HCT116 (cell line): Measurements from ENCODE around the gene DPYSL4. TPM values are rescaled to one million over a fixed set of nuclear protein-coding genes. Genes with fewer than 3 reads are reported as not detected.

ENCODE experiments used
- ATAC-seq: fragments of 200-7000 bp; cut with Tn5 transposase; 2 replicates; pipeline ENCODE4 v1.9.1; 2020; ENCODE audit warnings: mild to moderate bottlenecking, moderate library complexity
- BruUV-seq: library from RNA; stranded (reverse); fragments of 400-500 nt; replicated peaks from 2 replicates; lab custom pipeline; 2021; lab: Mats Ljungman, UMichigan
- CTCF ChIA-PET: fragments of 300-600 bp; sonication (Branson Sonifier 250); formaldehyde crosslinking; loops from one replicate; lab custom pipeline; 2021; ENCODE audit warnings: antibody characterized with exemption; lab: Charles Lee
- POLR2A ChIA-PET: fragments of 300-600, 350-600 bp; sonication (Branson Sonifier 250); formaldehyde crosslinking; loops from one replicate; lab custom pipeline; 2021; ENCODE audit warnings: antibody characterized with exemption; lab: Charles Lee
- RAD21 ChIA-PET, 2 experiments: fragments of 300-600 bp; sonication (Branson Sonifier 250); formaldehyde crosslinking; loops; one replicate each; lab custom pipeline; 2023; ENCODE audit warnings: low total read pairs in 2 of 2; ENCODE audit not compliant: uncharacterized antibody in 2 of 2, unreplicated experiment in 2 of 2, low non-redundant PET in 1 of 2; lab: Charles Lee
- DNase-seq: peaks from one replicate; pipeline ENCODE4 v3.0.0-alpha.2; 2010; ENCODE audit warnings: low read depth, low spot score
- H2AFZ ChIP-seq: fragments of 200-600 bp; shearing (Covaris generic), sonication (generic); 2 replicates; pipeline ENCODE4 v1.6.1; 2017; ENCODE audit warnings: low read depth, mixed run types, mixed read lengths, antibody characterized with exemption, low read length; ENCODE audit not compliant: poor library complexity, severe bottlenecking
- H3K27ac ChIP-seq: 2 replicates; pipeline ENCODE4 v1.5.1; 2012; ENCODE audit warnings: low read depth, low read length
- H3K27me3 ChIP-seq: fragments of 200-600 bp; sonication (generic); 2 replicates; pipeline ENCODE4 v1.6.1; 2016; ENCODE audit warnings: mixed run types, low read length, mixed read lengths; ENCODE audit not compliant: insufficient read depth
- H3K36me3 ChIP-seq, 2 experiments: fragments of 200-500 bp in 1 of 2; fragments of 200-600 bp in 1 of 2; sonication (Bioruptor generic) in 1 of 2; sonication (generic) in 1 of 2; 2 replicates each; pipeline versions ENCODE4 v1.5.1 to v1.6.1; 2014 to 2016; ENCODE audit warnings: low read length in 2 of 2, inconsistent platforms in 1 of 2, mixed read lengths in 1 of 2, mixed run types in 1 of 2; ENCODE audit not compliant: insufficient read depth in 2 of 2, control insufficient read depth in 1 of 2
- H3K4me1 ChIP-seq, 2 experiments: fragments of 200-600 bp in 1 of 2; sonication (generic) in 1 of 2; 2 replicates each; pipeline versions ENCODE4 v1.5.1 to v1.6.1; 2012 to 2017; ENCODE audit warnings: low read length in 2 of 2, inconsistent platforms in 1 of 2, mild to moderate bottlenecking in 1 of 2, mixed read lengths in 1 of 2, mixed run types in 1 of 2, moderate library complexity in 1 of 2; ENCODE audit not compliant: insufficient read depth in 2 of 2, control insufficient read depth in 1 of 2
- H3K4me2 ChIP-seq: fragments of 200-600 bp; sonication (generic); 2 replicates; pipeline ENCODE4 v1.6.1; 2017; ENCODE audit warnings: mixed run types, low read length, mixed read lengths
- H3K4me3 ChIP-seq, 2 experiments: fragments of 200-600 bp in 1 of 2; sonication (generic) in 1 of 2; replicated peaks in 1 of 2; 2 replicates each; pipeline ENCODE4 v1.5.1; 2011 to 2016; ENCODE audit warnings: low read length in 2 of 2, control low read depth in 1 of 2, low read depth in 1 of 2, mild to moderate bottlenecking in 1 of 2, mixed read lengths in 1 of 2, mixed run types in 1 of 2
- H3K79me2 ChIP-seq: fragments of 200-600 bp; sonication (generic); 2 replicates; pipeline ENCODE4 v1.6.1; 2017; ENCODE audit warnings: mild to moderate bottlenecking, mixed run types, low read length, moderate library complexity, mixed read lengths; ENCODE audit not compliant: insufficient read depth
- H3K9ac ChIP-seq: fragments of 200-600 bp; sonication (generic); 2 replicates; pipeline ENCODE4 v1.6.1; 2016; ENCODE audit warnings: low read length, mixed read lengths
- H3K9me2 ChIP-seq: fragments of 200-600 bp; sonication (generic), shearing (Covaris generic); 2 replicates; pipeline ENCODE4 v1.6.1; 2017; ENCODE audit warnings: mixed run types, mild to moderate bottlenecking, moderate library complexity; ENCODE audit not compliant: insufficient read depth
- H3K9me3 ChIP-seq, 2 experiments: fragments of 200-500 bp in 1 of 2; fragments of 200-600 bp in 1 of 2; sonication (Bioruptor generic) in 1 of 2; sonication (generic) in 1 of 2; 2 replicates each; pipeline ENCODE4 v1.6.1; 2014 to 2017; ENCODE audit warnings: low read length in 2 of 2, mixed read lengths in 2 of 2, inconsistent platforms in 1 of 2, low read depth in 1 of 2, mild to moderate bottlenecking in 1 of 2, mixed run types in 1 of 2, moderate library complexity in 1 of 2; ENCODE audit not compliant: control insufficient read depth in 1 of 2, insufficient read depth in 1 of 2
- H4K20me1 ChIP-seq: fragments of 200-600 bp; sonication (generic), shearing (Covaris generic); 2 replicates; pipeline ENCODE4 v1.6.1; 2017; ENCODE audit warnings: mixed run types, mild to moderate bottlenecking, moderate library complexity; ENCODE audit not compliant: insufficient read depth
- CBX3 ChIP-seq: IDR thresholded peaks from 2 replicates; pipeline ENCODE4 v1.6.1; 2012; ENCODE audit warnings: low read depth
- CTCF ChIP-seq, 3 experiments: fragments of 200-600 bp in 1 of 3; sonication (generic) in 1 of 3; IDR thresholded peaks in 2 of 3; conservative IDR thresholded peaks in 1 of 3; 2 replicates each; pipeline ENCODE4 v1.5.1; 2012 to 2017; ENCODE audit warnings: low read depth in 2 of 3, low read length in 2 of 3, antibody characterized with exemption in 1 of 3, borderline replicate concordance in 1 of 3, control low read depth in 1 of 3, mild to moderate bottlenecking in 1 of 3, mixed read lengths in 1 of 3, mixed run types in 1 of 3, moderate library complexity in 1 of 3; ENCODE audit not compliant: insufficient read depth in 1 of 3
- EGR1 ChIP-seq: IDR thresholded peaks from 2 replicates; pipeline ENCODE4 v1.6.1; 2012; ENCODE audit warnings: low read depth
- ELF1 ChIP-seq: IDR thresholded peaks from 2 replicates; pipeline ENCODE4 v1.6.1; 2012; ENCODE audit warnings: low read depth, borderline replicate concordance
- EZH2phosphoT487 ChIP-seq: fragments of 200-600 bp; IDR thresholded peaks from 2 replicates; pipeline ENCODE4 v1.6.1; 2018; ENCODE audit warnings: antibody characterized with exemption, borderline replicate concordance
- FOSL1 ChIP-seq: IDR thresholded peaks from 2 replicates; pipeline ENCODE4 v1.6.1; 2012; ENCODE audit warnings: low read depth
- JUND ChIP-seq: IDR thresholded peaks from 2 replicates; pipeline ENCODE4 v1.6.1; 2012
- MAX ChIP-seq: IDR thresholded peaks from 2 replicates; pipeline ENCODE4 v1.6.1; 2012
- POLR2A ChIP-seq: IDR thresholded peaks from 2 replicates; pipeline ENCODE4 v1.7.0; 2011; ENCODE audit warnings: borderline replicate concordance; ENCODE audit not compliant: insufficient read depth, insufficient read length; ENCODE audit errors: extremely low read depth
- POLR2AphosphoS5 ChIP-seq: IDR thresholded peaks from 2 replicates; pipeline ENCODE4 v1.6.1; 2011; ENCODE audit warnings: mild to moderate bottlenecking, low read depth, low read length, moderate library complexity
- RAD21 ChIP-seq: IDR thresholded peaks from 2 replicates; pipeline ENCODE4 v1.6.1; 2012; ENCODE audit warnings: low read depth, mild to moderate bottlenecking
- SIN3A ChIP-seq: IDR thresholded peaks from 2 replicates; pipeline ENCODE4 v1.6.1; 2012; ENCODE audit warnings: low read depth
- TCF7L2 ChIP-seq: IDR thresholded peaks from 2 replicates; pipeline ENCODE4 v1.7.0; 2011; ENCODE audit warnings: borderline replicate concordance, inconsistent platforms; ENCODE audit not compliant: insufficient read depth, insufficient read length; ENCODE audit errors: extremely low read depth
- YY1 ChIP-seq: IDR thresholded peaks from 2 replicates; pipeline ENCODE4 v1.6.1; 2011; ENCODE audit warnings: low read length, low read depth, moderate library complexity, mild to moderate bottlenecking; ENCODE audit not compliant: insufficient replicate concordance; ENCODE audit errors: extremely low read depth
- ZBTB33 ChIP-seq: IDR thresholded peaks from 2 replicates; pipeline ENCODE4 v1.6.1; 2011; ENCODE audit warnings: mild to moderate bottlenecking, low read length, moderate library complexity; ENCODE audit not compliant: insufficient replicate concordance; ENCODE audit errors: extremely low read depth
- ZFX ChIP-seq: fragments of 450-650 bp; IDR thresholded peaks from 2 replicates; pipeline ENCODE4 v1.6.1; 2017
- intact Hi-C: fragments of 100-400 bp; cut with micrococcal nuclease; formaldehyde crosslinking; loops from 2 replicates; pipeline ENCODE4 v1.10.0; 2022
- total RNA-seq: library from RNA; stranded (reverse); gene quantifications from one replicate; pipeline ENCODE4 v1.2.1, GENCODE V29; 2021; ENCODE audit not compliant: unreplicated experiment

Gene DPYSL4
- total RNA-seq, 1 experiment from 2014 or later, result 5.4 TPM

GRCh38 chr10:132225073-132225848, 38.5 kb downstream of the DPYSL4 start:
- Histone ChIP-seq H3K9me2 (no peaks in the 10 kb centered on the region), H3K27ac (no peak overlapping the region), H3K79me2 (no peaks in the 10 kb centered on the region), H3K36me3 (no peaks in the 10 kb centered on the region), H3K27me3 (no peaks in the 10 kb centered on the region), H3K9ac (no peak overlapping the region), H3K4me3 (no peak overlapping the region), H4K20me1 (no peaks in the 10 kb centered on the region), H2AFZ (no peak overlapping the region)
- POLR2A ChIA-PET, result no interaction called here
- CTCF ChIA-PET, result no interaction called here
- no TSS peak for BruUV-seq
- intact Hi-C loops, result no loop called here
- no peak for DNase-seq
- RAD21 ChIA-PET, result no interaction called here
- TF ChIP-seq POLR2AphosphoS5 (no peak), JUND (no peak)
- TF ChIP-seq, all 23 proteins: peak for 0
- H3K4me1 ChIP-seq, result no peaks in the 10 kb centered on the region
- H3K4me2 ChIP-seq, result no peak overlapping the region
- H3K9me3 ChIP-seq, result no peaks in the 10 kb centered on the region
- ATAC-seq, result no peak

GRCh38 chr10:132225849-132226205, 39.1 kb downstream of the DPYSL4 start:
- Histone ChIP-seq H3K27me3 (no peaks in the 10 kb centered on the region), H2AFZ (no peak overlapping the region), H3K4me1 (no peaks in the 10 kb centered on the region), H3K9me2 (no peaks in the 10 kb centered on the region), H3K36me3 (no peaks in the 10 kb centered on the region), H4K20me1 (no peaks in the 10 kb centered on the region), H3K27ac (no peak overlapping the region), H3K4me3 (no peak overlapping the region), H3K4me2 (no peak overlapping the region), H3K79me2 (no peaks in the 10 kb centered on the region), H3K9ac (no peak overlapping the region), H3K9me3 (no peaks in the 10 kb centered on the region)
- BruUV-seq, result no TSS peak
- CTCF ChIA-PET, result no interaction called here
- POLR2A ChIA-PET, result no interaction called here
- intact Hi-C loops, result no loop called here
- RAD21 ChIA-PET, result no interaction called here
- DNase-seq (no peak), ATAC-seq (no peak)
- TF ChIP-seq MAX (no peak), EZH2phosphoT487 (no peak), ZBTB33 (no peak), RAD21 (no peak), TCF7L2 (no peak), ELF1 (no peak), EGR1 (no peak), CBX3 (no peak), FOSL1 (no peak), CTCF (IDR thresholded peaks at IDR 0.05 in 2 of 3, conservative IDR thresholded peaks at IDR 0.05 in 1 of 3; ENCODE audit: borderline replicate concordance in 1 of 3, insufficient read depth in 1 of 3, low read depth in 2 of 3, low read length in 2 of 3) (no peak), YY1 (no peak), POLR2A (no peak), SIN3A (no peak), ZFX (no peak)
